Panc1 (cell line): ENCODE results near the gene GPALPP1. TPM values are rescaled to one million over a fixed set of nuclear protein-coding genes. Genes with fewer than 3 reads are reported as not detected.

Experiments used
- ATAC-seq: fragments of 200-7000 bp; cut with Tn5 transposase; 2 replicates; pipeline ENCODE4 v1.9.1; 2020; ENCODE audit warnings: mild to moderate bottlenecking, moderate library complexity
- BruUV-seq: library from RNA; stranded (reverse); fragments of 400-500 nt; replicated peaks from 2 replicates; lab custom pipeline; 2021; lab: Mats Ljungman, UMichigan
- CTCF ChIA-PET: fragments of 300-600 bp; sonication (Branson Sonifier 250); formaldehyde crosslinking; loops from one replicate; lab custom pipeline; 2022; ENCODE audit warnings: antibody characterized with exemption; lab: Charles Lee
- POLR2A ChIA-PET: fragments of 300-600 bp; sonication (Branson Sonifier 250); formaldehyde crosslinking; loops from one replicate; lab custom pipeline; 2022; ENCODE audit warnings: antibody characterized with exemption; lab: Charles Lee
- DNase-seq: peaks from one replicate; pipeline ENCODE4 v3.0.0-alpha.2; 2010; ENCODE audit warnings: low read depth, low spot score
- H3K27ac ChIP-seq: 2 replicates; pipeline ENCODE4 v1.5.1; 2011; ENCODE audit warnings: mild to moderate bottlenecking, low read length, inconsistent platforms
- H3K27me3 ChIP-seq: fragments of 200-500 bp; sonication (Bioruptor generic); 2 replicates; pipeline ENCODE4 v1.6.0; 2014; ENCODE audit warnings: low read length, inconsistent platforms; ENCODE audit not compliant: control insufficient read depth, insufficient read depth
- H3K36me3 ChIP-seq: fragments of 200-500 bp; sonication (Bioruptor generic); 2 replicates; pipeline ENCODE4 v1.5.1; 2014; ENCODE audit warnings: inconsistent platforms, mild to moderate bottlenecking, low read length, moderate library complexity; ENCODE audit not compliant: control insufficient read depth, insufficient read depth
- H3K4me1 ChIP-seq: 2 replicates; pipeline ENCODE4 v1.5.1; 2011; ENCODE audit warnings: inconsistent platforms, mild to moderate bottlenecking, low read length, moderate library complexity; ENCODE audit not compliant: control insufficient read depth, insufficient read depth
- H3K4me3 ChIP-seq, 2 experiments: 2 replicates each; pipeline ENCODE4 v1.5.1; 2011 to 2012; ENCODE audit warnings: low read depth in 2 of 2, low read length in 2 of 2, mild to moderate bottlenecking in 2 of 2, inconsistent platforms in 1 of 2, moderate library complexity in 1 of 2
- H3K9me3 ChIP-seq: fragments of 200-500 bp; sonication (Bioruptor generic); 2 replicates; pipeline ENCODE4 v1.5.1; 2014; ENCODE audit warnings: low read depth, mild to moderate bottlenecking, inconsistent platforms, low read length, moderate library complexity; ENCODE audit not compliant: control insufficient read depth, insufficient read depth
- CTCF ChIP-seq: fragments of 450-650 bp; IDR thresholded peaks from 2 replicates; pipeline ENCODE4 v1.5.1; 2017; ENCODE audit warnings: mild to moderate bottlenecking
- POLR2AphosphoS5 ChIP-seq: IDR thresholded peaks from 2 replicates; pipeline ENCODE4 v1.6.1; 2012; ENCODE audit warnings: mild to moderate bottlenecking, low read depth, low read length, moderate library complexity
- SIN3A ChIP-seq: IDR thresholded peaks from 2 replicates; pipeline ENCODE4 v1.6.1; 2012; ENCODE audit warnings: low read depth, mild to moderate bottlenecking, low read length, moderate library complexity, borderline replicate concordance; ENCODE audit not compliant: insufficient read depth
- TCF7L2 ChIP-seq: IDR thresholded peaks from 2 replicates; pipeline ENCODE4 v1.6.1; 2011; ENCODE audit warnings: mild to moderate bottlenecking, low read depth, low read length, inconsistent platforms
- in situ Hi-C: cut with HindIII; loops from 2 replicates; pipeline ENCODE4 v1.10.0; 2016; ENCODE audit warnings: low sequenced_read_pairs, low pct_unique_long_range_greater_than_20kb
- intact Hi-C: fragments of 100-400 bp; cut with micrococcal nuclease; formaldehyde crosslinking; loops from one replicate; pipeline ENCODE4 v1.10.0; 2022; ENCODE audit not compliant: unreplicated experiment
- total RNA-seq: library from RNA; stranded (reverse); gene quantifications from one replicate; pipeline ENCODE4 v1.2.1, GENCODE V29; 2021; ENCODE audit not compliant: unreplicated experiment
- TF ChIP-seq, protein P1 (sequence below), 2 experiments: IDR thresholded peaks; 2 replicates each; pipeline ENCODE4 v1.6.1; 2011 to 2012; ENCODE audit warnings: low read depth in 2 of 2, control low read depth in 1 of 2, low read length in 1 of 2, mild to moderate bottlenecking in 1 of 2, moderate library complexity in 1 of 2; ENCODE audit not compliant: insufficient read depth in 1 of 2

Gene GPALPP1
- total RNA-seq, 1 experiment from 2014 or later = 13.5 TPM

GRCh38 chr13:44978328-44978727 lies 11.0 kb upstream of the GPALPP1 start:
- Histone ChIP-seq H3K36me3 (peaks cover 12% of the 10 kb centered on the region), H3K27ac (no peak overlapping the region), H3K9me3 (no peaks in the 10 kb centered on the region), H3K27me3 (no peaks in the 10 kb centered on the region), H3K4me1 (no peaks in the 10 kb centered on the region), H3K4me3 (no peak overlapping the region)
- ChIA-PET CTCF (no interaction called here), POLR2A (no interaction called here)
- TF ChIP-seq, protein P1, sequence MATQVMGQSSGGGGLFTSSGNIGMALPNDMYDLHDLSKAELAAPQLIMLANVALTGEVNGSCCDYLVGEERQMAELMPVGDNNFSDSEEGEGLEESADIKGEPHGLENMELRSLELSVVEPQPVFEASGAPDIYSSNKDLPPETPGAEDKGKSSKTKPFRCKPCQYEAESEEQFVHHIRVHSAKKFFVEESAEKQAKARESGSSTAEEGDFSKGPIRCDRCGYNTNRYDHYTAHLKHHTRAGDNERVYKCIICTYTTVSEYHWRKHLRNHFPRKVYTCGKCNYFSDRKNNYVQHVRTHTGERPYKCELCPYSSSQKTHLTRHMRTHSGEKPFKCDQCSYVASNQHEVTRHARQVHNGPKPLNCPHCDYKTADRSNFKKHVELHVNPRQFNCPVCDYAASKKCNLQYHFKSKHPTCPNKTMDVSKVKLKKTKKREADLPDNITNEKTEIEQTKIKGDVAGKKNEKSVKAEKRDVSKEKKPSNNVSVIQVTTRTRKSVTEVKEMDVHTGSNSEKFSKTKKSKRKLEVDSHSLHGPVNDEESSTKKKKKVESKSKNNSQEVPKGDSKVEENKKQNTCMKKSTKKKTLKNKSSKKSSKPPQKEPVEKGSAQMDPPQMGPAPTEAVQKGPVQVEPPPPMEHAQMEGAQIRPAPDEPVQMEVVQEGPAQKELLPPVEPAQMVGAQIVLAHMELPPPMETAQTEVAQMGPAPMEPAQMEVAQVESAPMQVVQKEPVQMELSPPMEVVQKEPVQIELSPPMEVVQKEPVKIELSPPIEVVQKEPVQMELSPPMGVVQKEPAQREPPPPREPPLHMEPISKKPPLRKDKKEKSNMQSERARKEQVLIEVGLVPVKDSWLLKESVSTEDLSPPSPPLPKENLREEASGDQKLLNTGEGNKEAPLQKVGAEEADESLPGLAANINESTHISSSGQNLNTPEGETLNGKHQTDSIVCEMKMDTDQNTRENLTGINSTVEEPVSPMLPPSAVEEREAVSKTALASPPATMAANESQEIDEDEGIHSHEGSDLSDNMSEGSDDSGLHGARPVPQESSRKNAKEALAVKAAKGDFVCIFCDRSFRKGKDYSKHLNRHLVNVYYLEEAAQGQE (IDR thresholded peaks at IDR 0.05; ENCODE audit: insufficient read depth in 1 of 2, low read depth in 2 of 2, low read length in 1 of 2) = no peak
- TF ChIP-seq SIN3A = no peak
- no peak for TF ChIP-seq POLR2AphosphoS5
- TF ChIP-seq TCF7L2 = no peak
- TF ChIP-seq CTCF = no peak
- no peak for ATAC-seq
- intact Hi-C loops = no loop called here
- DNase-seq = no peak
- BruUV-seq = no TSS peak
- in situ Hi-C loops = no loop called here

- Histone ChIP-seq H3K27me3 (no peaks in the 10 kb centered on the region), H3K4me3 (peak overlapping the region; percentile 94 to 96), H3K27ac (peak overlapping the region; percentile 74), H3K9me3 (no peaks in the 10 kb centered on the region), H3K36me3 (peaks cover 5% of the 10 kb centered on the region; the same call in 1 of the 2 replicates), H3K4me1 (peaks cover 5% of the 10 kb centered on the region)
- TF ChIP-seq, protein P1 (IDR thresholded peaks at IDR 0.05; ENCODE audit: insufficient read depth in 1 of 2, low read depth in 2 of 2, low read length in 1 of 2) = no peak
- TF ChIP-seq POLR2AphosphoS5 = no peak
- TF ChIP-seq TCF7L2 = no peak
- TF ChIP-seq SIN3A = no peak
- no peak for TF ChIP-seq CTCF
- peak; percentile 15; the same call in 1 of the 2 replicates for ATAC-seq
- CTCF ChIA-PET = no interaction called here
- BruUV-seq = no TSS peak
- POLR2A ChIA-PET = no interaction called here
- no peak for DNase-seq
- in situ Hi-C loops (no loop called here), intact Hi-C loops (no loop called here)
Observed at GRCh38 chr13:44989941-44990340, 603 bp downstream of the GPALPP1 start.
